ENCODE results near the gene CHMP4B.

Gene CHMP4B

DNA sequence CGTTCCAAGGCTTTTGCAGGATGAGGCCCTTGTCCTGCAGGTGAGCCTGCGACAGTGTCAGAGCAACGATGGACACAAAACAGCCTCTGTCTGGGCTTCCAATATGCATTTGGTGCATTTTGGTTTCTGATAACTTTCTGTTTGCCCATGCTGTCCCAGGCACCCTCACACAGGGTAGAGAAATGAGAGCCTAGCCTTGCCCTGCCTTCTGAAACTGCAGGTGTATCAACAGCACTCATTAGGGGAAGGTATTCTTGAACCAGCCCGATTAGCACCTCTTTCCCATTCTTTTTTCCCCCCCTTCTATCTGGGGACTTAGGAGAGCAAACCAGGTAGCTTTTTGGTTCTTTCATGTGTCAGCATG lies 30.3 kb downstream of the CHMP4B start:
- no peak for FAIRE-seq

DNA sequence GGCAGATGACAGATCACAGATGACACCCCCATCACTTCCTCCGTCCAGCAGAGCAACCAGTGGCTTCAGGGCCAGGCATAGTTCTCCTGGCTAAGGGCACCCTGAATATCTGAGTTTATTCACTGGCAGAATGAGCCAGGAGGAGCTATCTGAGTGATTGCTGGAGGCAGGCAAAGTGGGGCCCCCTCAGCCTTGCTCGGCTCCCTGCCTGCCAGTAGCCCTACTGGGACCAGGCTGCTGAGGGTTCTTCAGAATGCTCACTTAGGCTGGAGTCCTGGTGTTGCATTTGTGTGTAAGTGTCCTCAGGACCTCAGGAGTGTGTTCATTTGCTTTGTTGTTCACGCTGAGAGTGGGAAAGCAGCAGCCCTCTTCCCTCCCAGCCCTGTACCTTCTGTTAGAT lies 31.2 kb downstream of the CHMP4B start:
- no peak for FAIRE-seq

DNA sequence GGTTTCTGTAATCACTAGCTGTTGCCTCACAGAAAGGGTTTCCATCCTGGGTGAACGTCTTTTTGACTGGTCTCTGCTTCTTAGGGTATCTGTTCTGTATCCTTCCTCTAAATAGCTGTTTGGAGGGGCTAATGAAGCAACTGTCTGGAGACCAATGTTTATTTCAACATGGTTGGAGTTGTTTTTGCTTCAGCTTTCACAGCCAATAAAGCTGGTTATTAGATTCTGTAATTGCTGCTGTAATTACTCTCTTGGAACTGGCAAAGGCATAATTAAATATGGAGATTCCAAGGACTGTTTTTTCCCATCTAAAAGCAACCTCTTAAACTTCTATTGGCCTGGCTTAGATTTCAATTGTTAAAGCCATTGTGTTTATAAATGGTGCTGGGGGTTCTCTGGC lies 31.9 kb downstream of the CHMP4B start:
- no peak for FAIRE-seq

DNA sequence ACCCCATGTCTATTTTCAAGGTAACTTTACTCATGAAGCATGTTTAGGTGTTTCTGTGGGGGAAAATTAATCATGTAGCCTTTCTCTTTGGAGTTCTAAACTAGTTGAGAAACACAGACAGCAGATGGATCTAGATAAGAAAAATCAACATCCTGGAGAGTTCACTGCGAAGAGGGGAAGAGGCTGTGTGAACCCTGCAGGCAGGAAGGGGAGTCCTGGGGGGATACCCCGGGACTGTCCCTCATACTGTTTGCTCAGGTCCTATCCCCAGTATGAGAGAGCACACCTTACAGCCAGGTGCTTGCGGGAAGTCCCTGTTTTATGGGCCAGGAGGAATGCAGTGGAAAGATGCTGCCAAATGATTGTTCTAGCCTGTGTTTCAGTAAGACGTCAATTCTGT lies 32.7 kb downstream of the CHMP4B start:
- FAIRE-seq = no peak

DNA sequence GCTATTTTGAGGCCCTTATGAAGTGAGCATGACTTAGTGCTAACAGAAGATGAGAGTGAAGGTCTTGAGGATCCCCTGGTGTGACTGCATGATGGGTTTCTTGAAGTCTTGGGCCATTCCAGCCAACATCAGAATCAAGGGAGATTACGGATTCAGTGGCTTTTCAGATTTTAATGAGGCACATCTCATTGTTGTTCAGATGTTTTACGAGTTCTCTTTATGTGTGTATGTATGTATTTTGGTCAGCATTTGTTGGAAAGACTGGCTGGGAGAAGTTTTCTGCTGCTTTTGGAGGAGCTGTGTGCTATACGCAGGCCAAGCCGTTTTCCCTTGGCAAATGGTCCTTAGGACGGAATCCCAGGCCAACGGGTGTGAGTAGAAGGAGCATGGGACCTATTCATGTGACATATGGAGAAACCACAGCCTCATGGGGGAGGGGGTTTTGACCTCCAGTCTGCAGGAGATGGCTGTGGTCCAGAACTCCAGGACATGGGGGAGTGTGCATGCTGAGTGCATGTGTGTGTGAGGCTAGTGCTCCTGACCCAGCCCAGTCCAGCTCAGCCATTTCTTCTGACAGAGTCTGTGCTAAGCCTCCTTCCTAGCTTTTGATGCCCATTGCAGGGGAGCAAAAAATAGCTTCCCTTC lies 35.3 kb downstream of the CHMP4B start:
- no peak for FAIRE-seq

DNA sequence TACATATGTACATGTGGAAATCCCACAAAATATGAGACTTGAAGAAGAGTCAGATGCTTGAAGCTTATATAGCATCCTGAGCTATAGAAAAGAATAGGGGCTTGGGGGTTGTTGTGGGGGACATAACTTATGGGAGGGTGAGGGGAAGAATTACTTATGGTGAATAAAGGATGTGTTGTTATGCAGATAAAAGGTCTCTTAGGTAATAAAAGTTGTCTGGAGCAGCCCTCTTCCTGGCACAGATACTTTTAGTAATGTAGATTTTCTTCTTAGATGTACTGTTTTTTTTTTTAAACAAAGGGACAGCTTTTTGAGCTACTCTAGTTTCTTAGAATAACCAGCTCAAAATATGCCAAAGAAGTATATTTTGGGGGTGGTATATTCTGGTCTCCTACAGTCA lies 35.9 kb downstream of the CHMP4B start:
- FAIRE-seq = no peak

DNA sequence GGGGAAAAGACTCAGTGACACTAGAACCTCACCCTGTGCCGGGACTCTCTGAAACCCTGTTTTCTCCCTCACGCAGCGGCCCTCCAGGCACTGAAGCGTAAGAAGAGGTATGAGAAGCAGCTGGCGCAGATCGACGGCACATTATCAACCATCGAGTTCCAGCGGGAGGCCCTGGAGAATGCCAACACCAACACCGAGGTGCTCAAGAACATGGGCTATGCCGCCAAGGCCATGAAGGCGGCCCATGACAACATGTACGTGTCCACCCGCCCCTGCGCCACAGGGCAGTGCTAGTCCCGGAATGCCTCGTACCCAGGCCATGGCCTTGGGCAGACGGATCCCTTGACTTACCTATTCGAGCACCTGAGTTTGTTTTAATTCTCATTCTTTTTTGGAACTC lies 37.2 kb downstream of the CHMP4B start:
- FAIRE-seq = no peak

DNA sequence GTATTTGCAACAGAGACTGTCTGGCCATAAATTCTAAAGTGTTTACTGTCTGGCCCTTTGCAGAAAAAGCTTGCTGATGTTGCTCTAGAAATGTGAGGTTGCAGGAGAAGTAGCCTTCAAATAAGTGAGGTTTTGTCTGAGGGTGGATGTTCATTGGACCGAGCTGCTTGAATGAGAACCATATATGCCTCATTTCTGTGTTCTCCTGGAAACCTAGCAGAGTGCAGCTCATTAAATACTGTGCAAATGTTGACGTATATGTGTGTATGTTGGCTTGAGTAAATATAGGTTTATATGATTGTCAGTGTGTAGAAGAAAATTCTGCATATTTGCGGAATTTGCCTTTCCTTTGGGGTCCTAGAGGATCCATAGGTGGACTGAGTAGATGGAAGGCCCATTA lies 39.0 kb downstream of the CHMP4B start:
- no peak for FAIRE-seq

DNA sequence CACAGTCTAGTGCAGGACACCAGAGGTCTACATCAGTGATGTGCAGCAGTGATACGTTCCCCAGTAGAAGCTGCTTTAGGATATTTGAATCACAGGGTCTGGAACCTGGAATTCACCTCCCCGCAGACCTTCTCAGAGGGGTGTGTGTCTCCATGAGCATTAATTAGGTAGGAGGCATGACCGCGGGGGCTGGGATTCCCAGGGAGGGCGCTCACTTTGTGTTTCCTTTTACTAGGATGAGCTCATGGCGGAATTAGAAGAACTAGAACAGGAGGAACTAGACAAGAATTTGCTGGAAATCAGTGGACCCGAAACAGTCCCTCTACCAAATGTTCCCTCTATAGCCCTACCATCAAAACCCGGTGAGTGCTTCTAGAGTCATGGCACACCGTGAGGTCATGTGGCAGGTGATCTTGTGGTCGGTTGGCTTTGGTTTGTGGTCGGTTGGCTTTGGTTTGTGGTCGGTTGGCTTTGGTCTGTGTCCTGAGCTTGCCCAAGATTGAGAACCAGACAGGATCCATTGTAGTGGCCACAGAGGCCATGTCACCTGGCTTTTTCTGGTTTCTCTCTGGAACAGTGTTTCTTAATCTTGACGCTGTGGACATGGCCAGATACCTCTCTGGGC lies 40.8 kb downstream of the CHMP4B start:
- no peak for FAIRE-seq

DNA sequence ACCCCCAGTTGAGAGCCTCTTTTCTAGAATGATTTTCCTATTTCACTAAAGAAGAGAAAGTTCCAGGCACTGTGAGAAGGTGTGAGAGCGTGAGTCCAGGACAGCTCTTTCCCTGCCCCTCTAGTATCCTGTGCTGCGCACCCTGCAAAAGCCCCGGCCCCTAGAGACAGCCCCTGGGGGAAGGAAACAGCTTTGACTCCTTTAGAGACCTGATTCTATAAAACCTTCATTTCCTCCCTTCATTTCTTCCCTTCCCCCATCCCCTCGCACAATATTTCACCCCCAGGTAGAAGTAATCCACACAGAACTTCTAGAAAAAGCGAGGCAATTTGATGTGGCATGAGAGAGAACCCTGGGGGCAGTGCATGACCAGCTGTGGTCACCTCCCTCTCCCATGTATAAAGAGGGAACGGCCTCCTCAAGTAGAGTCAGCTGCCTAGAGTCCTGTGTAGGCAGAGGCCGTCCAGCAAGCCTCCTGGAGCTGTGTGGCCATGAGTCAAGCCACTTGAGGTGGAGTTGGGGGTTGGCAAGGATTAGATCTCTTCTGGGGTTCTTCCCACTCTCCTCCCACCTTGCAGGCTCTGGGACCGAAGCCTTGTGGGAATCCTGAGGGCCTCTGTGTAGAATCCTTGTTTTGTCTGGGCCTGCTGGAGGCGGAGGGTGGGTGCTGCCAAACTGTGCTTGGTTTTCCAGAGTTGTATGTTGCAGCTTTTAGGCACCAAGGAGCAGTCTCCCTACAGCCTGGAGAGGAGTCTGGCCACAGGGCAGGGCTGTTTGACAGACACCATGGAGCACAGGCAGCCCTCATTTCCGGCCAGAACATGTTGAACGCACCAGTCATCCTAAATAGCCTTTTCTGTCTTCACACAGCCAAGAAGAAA lies 41.7 kb downstream of the CHMP4B start:
- FAIRE-seq = no peak

DNA sequence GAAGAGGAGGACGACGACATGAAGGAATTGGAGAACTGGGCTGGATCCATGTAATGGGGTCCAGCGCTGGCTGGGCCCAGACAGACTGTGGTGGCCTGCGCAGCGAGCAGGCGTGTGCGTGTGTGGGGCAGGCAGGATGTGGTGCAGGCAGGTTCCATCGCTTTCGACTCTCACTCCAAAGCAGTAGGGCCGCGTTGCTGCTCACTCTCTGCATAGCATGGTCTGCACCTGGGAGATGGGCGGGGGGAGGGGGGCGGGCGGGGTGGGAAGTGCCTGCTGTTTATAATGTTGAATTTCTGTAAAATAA lies 42.3 kb downstream of the CHMP4B start:
- no peak for FAIRE-seq

DNA sequence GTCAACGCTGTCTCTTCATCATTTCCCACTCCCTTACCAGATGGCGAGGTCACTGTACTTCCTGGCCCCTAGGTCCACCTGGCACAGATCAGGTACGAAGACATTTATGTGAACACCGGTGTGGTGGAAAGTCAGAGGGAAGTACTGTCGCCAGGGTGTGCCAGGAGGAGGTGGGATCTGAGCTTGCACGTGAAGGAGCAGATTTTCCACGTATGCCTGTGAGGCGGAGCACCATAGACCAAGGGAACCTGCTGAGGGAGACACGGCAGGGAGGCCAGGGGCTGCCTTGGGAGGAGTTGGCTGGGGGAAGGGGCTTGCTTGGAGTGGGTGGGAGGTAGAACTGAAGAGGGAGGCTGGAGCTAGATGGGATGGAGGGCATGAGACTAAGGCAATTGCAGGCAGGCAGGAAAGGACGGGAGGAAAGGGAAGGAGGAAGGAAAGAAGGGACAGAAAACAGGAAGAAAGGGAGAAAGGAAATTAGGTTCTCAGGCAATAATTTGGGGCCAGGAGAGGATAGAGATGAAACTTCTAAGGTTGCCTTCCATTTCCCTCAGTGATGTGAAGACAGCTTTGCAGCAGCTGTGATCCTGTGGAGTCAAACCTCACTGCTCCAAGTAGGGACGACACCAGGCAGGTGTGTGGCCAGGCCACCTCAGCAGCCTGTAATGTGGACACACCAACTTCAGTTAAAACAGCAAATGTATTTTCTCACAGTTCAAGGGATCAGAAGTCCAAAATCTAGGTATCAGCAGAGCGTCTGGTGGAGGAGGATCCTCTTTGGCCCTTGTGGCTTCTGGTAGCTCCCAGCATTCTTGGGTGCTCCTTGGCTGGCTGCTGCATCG lies 46.8 kb downstream of the CHMP4B start:
- no peak for FAIRE-seq

DNA sequence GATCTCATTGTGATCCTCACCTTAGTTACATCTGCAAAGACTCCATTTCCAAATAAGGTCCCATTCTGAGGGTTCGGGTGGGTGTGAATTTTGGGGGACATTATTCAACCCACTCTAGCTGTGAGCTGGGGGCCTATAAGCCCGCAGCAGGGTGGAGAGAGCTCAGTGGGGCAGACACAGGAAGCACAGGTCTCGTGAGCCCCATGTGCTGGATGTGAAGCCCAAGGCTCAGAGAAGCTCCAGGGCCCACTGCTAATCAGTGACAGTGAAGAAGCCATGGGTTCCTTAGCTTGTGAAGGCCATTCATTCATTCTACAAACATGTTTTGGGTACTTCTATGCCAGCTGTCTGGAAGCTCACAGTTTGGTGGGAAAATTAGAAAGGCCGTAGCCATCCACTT lies 47.5 kb downstream of the CHMP4B start:
- no peak for FAIRE-seq

DNA sequence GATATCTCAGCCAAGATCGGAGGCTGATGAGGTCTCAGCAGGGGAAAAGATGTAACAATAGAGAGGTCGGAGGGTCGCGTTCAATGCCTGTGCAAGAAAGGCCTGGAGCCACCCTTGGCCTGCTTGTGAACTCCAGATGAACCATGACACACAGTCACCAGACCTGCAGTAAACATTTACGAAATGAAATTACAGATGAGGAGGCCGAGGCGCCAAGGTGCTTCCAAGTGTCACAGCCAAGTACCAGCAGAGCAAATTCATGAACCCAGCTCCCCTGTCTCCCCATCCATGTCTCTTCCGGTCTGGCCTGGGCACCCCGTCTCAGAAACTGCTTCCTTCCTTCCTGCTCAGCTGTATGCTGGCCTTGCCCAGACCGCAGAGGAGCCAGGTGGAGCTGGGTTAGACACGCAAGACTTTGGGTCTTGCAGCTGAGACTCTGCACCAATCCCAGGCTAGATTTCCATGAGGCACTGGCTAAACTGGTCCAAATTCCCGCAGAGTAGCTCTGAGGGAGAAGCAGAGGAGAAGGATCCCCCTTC lies 48.1 kb downstream of the CHMP4B start:
- FAIRE-seq = no peak

DNA sequence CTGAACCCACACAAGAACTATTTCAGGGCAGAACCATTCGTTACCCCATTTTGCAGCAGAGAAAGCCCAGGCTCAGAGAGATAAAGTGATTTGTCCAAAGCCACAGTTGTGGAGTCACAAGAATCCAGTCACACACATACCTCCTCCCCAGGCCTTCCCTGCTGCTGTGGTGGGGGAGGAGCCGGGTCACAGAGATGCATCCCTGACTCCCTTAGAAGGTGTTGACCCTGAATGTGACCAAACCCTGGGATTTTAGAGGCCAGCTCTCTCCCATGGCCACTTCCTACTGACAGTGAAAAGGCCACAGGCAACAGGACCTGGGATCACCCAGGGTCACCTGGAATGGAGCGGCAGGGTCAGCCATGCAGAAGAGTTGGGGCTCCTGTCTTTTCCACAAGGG lies 48.6 kb downstream of the CHMP4B start:
- FAIRE-seq = no peak

DNA sequence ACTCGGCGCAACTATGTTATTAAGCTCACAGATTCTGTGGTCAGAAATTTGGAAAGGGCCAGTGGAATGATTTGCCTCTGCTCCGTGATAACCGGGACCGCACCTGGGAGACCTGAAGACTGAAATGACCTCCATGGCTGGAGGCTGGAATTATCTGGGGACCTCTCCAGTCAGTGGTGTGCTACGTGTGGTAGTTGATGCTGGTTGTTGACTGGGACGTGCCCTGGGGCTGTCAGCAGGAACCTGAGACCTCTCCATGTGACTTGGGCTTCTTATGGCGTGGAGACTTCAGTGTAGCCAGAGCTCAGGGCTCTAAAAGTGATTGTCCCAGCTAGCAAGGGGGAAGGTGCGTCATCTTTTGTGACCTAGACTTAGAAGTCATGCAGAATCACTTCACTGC lies 50.3 kb downstream of the CHMP4B start:
- no peak for FAIRE-seq

DNA sequence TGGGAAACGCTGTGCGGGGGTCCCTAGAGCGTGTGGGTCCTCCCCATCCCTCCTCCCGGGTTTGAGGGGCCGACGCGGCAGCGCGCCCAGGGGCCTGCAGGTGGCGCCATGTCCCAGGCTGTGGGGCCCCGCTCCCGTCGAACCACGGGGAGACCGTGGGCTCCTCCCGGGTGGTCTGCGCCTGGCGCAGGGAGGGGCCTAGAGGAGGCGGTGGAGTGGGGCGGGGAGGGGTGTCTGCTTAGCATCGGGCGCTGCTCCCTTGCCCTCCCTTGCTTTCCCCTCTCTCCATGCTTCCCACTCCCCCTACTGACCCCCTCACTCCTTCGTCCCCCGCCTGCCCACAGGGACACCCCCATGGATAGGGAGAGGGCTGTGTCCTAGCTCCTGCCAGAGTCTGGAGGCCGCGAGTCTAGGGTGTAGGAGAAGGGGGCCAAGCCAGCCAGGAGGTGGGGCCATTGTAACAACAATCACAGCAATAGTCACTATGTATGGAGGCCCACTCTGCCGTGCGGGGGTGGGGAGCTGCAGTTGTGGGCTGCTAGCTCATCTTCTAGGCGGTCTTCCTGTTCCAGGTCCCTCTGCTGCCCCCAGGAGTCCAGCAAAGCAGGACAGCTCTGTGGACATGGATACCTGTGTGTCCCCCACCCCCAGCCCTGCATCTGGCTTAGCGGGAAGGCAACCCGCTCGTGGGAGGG lies 51.7 kb downstream of the CHMP4B start:
- no peak for FAIRE-seq

DNA sequence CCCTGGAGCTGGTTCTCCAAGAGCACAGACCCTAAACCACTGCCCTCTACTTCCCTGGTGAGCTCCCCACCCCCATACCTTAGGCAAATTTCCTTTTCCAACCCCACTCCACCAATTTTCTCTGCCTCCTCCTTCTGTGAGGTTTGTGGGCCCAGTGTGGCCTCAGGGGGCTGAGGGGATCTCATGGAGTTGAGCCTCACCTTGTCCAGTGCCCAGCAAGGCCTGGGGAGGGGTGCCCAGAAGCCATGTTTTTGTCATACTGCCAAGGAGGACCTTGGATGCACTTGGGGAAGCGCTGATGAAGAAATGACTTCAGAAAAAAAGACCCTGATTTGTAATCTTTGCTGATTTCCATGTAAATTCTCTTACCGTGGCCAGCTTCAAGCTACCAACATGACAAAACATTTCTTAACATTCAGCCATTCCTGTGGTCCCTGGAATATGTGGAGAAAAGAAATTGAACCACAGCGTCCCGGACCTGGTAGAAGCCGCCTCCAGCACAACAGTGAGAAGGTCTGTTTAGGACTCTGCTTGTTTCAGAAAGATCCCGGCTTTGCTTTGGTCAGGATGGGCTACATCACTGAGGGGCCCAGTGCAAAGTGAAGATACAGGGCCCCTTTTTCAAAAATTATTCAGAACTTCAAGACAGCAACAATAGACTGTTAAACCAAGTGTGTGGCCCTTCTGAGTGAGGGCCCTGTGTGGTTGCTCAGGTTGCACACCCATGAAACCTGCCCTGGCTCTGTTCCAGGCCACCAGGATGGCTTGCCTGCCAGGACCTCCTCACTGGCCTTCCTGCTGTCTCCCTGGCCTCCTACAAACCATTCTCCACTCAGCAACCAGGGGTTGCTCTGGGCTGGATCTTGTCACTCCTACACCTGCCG lies 52.5 kb downstream of the CHMP4B start:
- FAIRE-seq = no peak

DNA sequence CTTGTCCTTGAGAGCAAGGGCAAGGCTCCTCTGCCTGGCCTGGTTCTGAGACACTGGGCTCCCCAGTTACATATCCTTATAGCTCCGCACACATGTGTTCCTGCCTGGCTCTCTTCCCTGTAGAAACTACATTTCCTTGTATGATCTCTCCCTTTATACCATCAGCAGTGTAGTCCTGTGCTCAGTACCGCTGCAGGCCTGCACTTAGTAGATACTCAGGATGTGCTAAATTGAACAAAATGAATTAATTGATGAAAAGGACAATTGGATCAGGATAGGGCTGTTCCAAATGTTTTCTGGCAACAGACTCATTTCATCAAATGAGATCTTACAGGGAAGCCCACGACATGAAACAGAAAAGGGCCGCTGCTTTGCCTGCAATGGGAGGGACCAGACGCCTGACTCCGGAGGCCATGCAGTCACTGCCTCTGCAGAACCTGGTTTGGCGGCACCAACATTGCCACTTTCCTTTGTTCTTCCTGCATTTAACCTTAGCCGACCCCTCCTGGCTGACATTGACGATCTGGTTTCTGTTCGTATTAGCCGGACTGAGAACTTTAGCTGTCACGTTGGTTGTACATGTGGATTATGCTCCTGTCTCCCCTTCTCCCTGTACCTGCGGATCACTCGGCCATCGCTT lies 53.3 kb downstream of the CHMP4B start:
- FAIRE-seq = no peak

DNA sequence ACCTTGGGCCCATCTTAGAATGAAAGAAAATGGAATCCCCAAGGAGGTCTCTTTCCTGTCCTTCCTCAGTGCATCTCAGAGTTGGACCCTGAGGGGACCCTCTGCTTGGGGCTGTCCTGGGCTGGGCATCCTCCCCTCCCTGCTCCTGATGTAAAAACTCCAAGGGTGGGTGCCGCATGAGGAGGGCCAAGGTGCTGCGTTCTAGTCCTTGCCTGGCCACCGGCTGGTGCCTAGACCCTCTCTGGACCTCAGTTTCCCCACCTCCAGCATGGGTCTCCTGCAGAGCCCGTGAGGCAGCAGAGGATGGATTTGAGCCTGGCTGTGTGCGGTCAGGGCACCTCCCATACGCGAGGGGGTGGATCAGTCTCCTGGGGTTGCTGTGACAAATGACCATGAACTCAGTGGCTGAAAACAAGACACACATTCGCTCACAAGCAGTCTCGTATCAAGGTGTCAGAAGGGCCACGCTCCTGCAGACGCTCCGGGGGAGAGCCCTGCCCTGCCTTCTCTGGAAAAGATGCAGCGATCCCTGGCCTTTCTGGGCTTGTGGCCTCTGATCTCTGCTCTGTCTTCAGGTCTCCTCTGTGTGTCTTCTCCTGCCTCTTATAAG lies 54.7 kb downstream of the CHMP4B start:
- FAIRE-seq = no peak

All from G401.6 (cell line).